ENCODE results near the gene CMTM5. TPM values are rescaled to one million over a fixed set of nuclear protein-coding genes. Genes with fewer than 3 reads are reported as not detected.
A peak's percentile ranks its signal among the peaks of the same experiment; 100 is the strongest.

Gene CMTM5
- total and polyA plus RNA-seq, 5 donors from 2014 or later: 2.8 TPM; not detected in 4

- Histone ChIP-seq H3K4me3 (ENCODE audit: low read depth, low read length) (no peak overlapping the region), H3K4me1 (ENCODE audit: control insufficient read depth, insufficient read depth, low read length, poor library complexity, severe bottlenecking) (no peaks in the 10 kb centered on the region), H3K36me3 (ENCODE audit: control insufficient read depth, insufficient read depth, low read length) (no peaks in the 10 kb centered on the region), H3K9me3 (ENCODE audit: control insufficient read depth in 2 of 2, low read length in 2 of 2) (no peaks in the 10 kb centered on the region), H3K27me3 (ENCODE audit: control insufficient read depth, insufficient read depth, low read length) (no peaks in the 10 kb centered on the region), H3K27ac (ENCODE audit: insufficient read depth, low read length, poor library complexity, severe bottlenecking) (no peak overlapping the region)
- Mint-ChIP-seq H3K27ac (no peak overlapping the region), H3K4me1 (no peaks in the 10 kb centered on the region), H3K4me3 (no peak overlapping the region), H3K9me3 (peaks cover 0 to 2% (median 0%) of the 10 kb centered on the region in 7 donors), H3K36me3 (no peaks in the 10 kb centered on the region), H3K27me3 (peaks cover 8% of the 10 kb centered on the region)
- DNase-seq: no peak
- no peak for ATAC-seq (ENCODE audit: low read depth in 2 of 2)
Measured at GRCh38 chr14:23404331-23404900, 27.6 kb downstream of the CMTM5 start.

- Mint-ChIP-seq H3K27ac (peak overlapping the region in 1 of 3 donors; percentile 51), H3K27me3 (peaks cover 8% of the 10 kb centered on the region), H3K4me1 (no peaks in the 10 kb centered on the region), H3K36me3 (no peaks in the 10 kb centered on the region), H3K4me3 (no peak overlapping the region), H3K9me3 (peaks cover 0 to 2% (median 0%) of the 10 kb centered on the region in 7 donors)
- Histone ChIP-seq H3K9me3 (ENCODE audit: control insufficient read depth in 2 of 2, low read length in 2 of 2) (no peaks in the 10 kb centered on the region), H3K4me1 (ENCODE audit: control insufficient read depth, insufficient read depth, low read length, poor library complexity, severe bottlenecking) (no peaks in the 10 kb centered on the region), H3K27me3 (ENCODE audit: control insufficient read depth, insufficient read depth, low read length) (no peaks in the 10 kb centered on the region), H3K36me3 (ENCODE audit: control insufficient read depth, insufficient read depth, low read length) (no peaks in the 10 kb centered on the region), H3K4me3 (ENCODE audit: low read depth, low read length) (no peak overlapping the region), H3K27ac (ENCODE audit: insufficient read depth, low read length, poor library complexity, severe bottlenecking) (no peak overlapping the region)
- ATAC-seq (ENCODE audit: low read depth in 2 of 2) (no peak), DNase-seq (no peak)
Measured at GRCh38 chr14:23405096-23405495, 28.2 kb downstream of the CMTM5 start.

GRCh38 chr14:23405516-23406025 is 28.7 kb downstream of the CMTM5 start:
- H3K4me1 ChIP-seq (ENCODE audit: control insufficient read depth, insufficient read depth, low read length, poor library complexity, severe bottlenecking): no peaks in the 10 kb centered on the region
- no peaks in the 10 kb centered on the region for H3K27me3 ChIP-seq (ENCODE audit: control insufficient read depth, insufficient read depth, low read length)
- Mint-ChIP-seq H3K9me3 (peaks cover 0 to 2% (median 0%) of the 10 kb centered on the region in 7 donors), H3K27ac (peak overlapping the region in 1 of 3 donors; percentile 36), H3K36me3 (no peaks in the 10 kb centered on the region), H3K4me3 (no peak overlapping the region), H3K4me1 (no peaks in the 10 kb centered on the region), H3K27me3 (peaks cover 8% of the 10 kb centered on the region)
- H3K9me3 ChIP-seq (ENCODE audit: control insufficient read depth in 2 of 2, low read length in 2 of 2): no peaks in the 10 kb centered on the region
- H3K36me3 ChIP-seq (ENCODE audit: control insufficient read depth, insufficient read depth, low read length): no peaks in the 10 kb centered on the region
- no peak overlapping the region for H3K27ac ChIP-seq (ENCODE audit: insufficient read depth, low read length, poor library complexity, severe bottlenecking)
- no peak overlapping the region for H3K4me3 ChIP-seq (ENCODE audit: low read depth, low read length)
- ATAC-seq (ENCODE audit: low read depth in 2 of 2) (no peak), DNase-seq (no peak)

GRCh38 chr14:23406244-23406643 is 29.4 kb downstream of the CMTM5 start:
- no peak overlapping the region for H3K27ac Mint-ChIP-seq
- no peak overlapping the region for H3K4me3 Mint-ChIP-seq
- no peak overlapping the region for H3K4me3 ChIP-seq (ENCODE audit: low read depth, low read length)
- H3K9me3 Mint-ChIP-seq: peaks cover 0 to 2% (median 0%) of the 10 kb centered on the region in 7 donors
- ATAC-seq (ENCODE audit: low read depth in 2 of 2) (no peak), DNase-seq (no peak)
- H3K36me3 Mint-ChIP-seq: no peaks in the 10 kb centered on the region
- H3K9me3 ChIP-seq (ENCODE audit: control insufficient read depth in 2 of 2, low read length in 2 of 2): no peaks in the 10 kb centered on the region
- H3K27ac ChIP-seq (ENCODE audit: insufficient read depth, low read length, poor library complexity, severe bottlenecking): no peak overlapping the region
- no peaks in the 10 kb centered on the region for H3K4me1 Mint-ChIP-seq
- H3K27me3 ChIP-seq (ENCODE audit: control insufficient read depth, insufficient read depth, low read length): no peaks in the 10 kb centered on the region
- H3K36me3 ChIP-seq (ENCODE audit: control insufficient read depth, insufficient read depth, low read length): no peaks in the 10 kb centered on the region
- peaks cover 8% of the 10 kb centered on the region for H3K27me3 Mint-ChIP-seq
- H3K4me1 ChIP-seq (ENCODE audit: control insufficient read depth, insufficient read depth, low read length, poor library complexity, severe bottlenecking): no peaks in the 10 kb centered on the region

- peaks cover 0 to 2% (median 0%) of the 10 kb centered on the region in 7 donors for H3K9me3 Mint-ChIP-seq
- no peak overlapping the region for H3K27ac ChIP-seq (ENCODE audit: insufficient read depth, low read length, poor library complexity, severe bottlenecking)
- no peaks in the 10 kb centered on the region for H3K36me3 ChIP-seq (ENCODE audit: control insufficient read depth, insufficient read depth, low read length)
- peak overlapping the region in 1 of 3 donors; percentile 34 for H3K27ac Mint-ChIP-seq
- H3K27me3 Mint-ChIP-seq: peaks cover 8% of the 10 kb centered on the region
- H3K27me3 ChIP-seq (ENCODE audit: control insufficient read depth, insufficient read depth, low read length): no peaks in the 10 kb centered on the region
- no peaks in the 10 kb centered on the region for H3K9me3 ChIP-seq (ENCODE audit: control insufficient read depth in 2 of 2, low read length in 2 of 2)
- no peaks in the 10 kb centered on the region for H3K36me3 Mint-ChIP-seq
- no peaks in the 10 kb centered on the region for H3K4me1 Mint-ChIP-seq
- no peak overlapping the region for H3K4me3 Mint-ChIP-seq
- no peaks in the 10 kb centered on the region for H3K4me1 ChIP-seq (ENCODE audit: control insufficient read depth, insufficient read depth, low read length, poor library complexity, severe bottlenecking)
- no peak overlapping the region for H3K4me3 ChIP-seq (ENCODE audit: low read depth, low read length)
- no peak for DNase-seq
- no peak for ATAC-seq (ENCODE audit: low read depth in 2 of 2)
Measured at GRCh38 chr14:23406725-23407355, 30.0 kb downstream of the CMTM5 start.

- Mint-ChIP-seq H3K4me3 (no peak within 1 kb of the TSS), H3K36me3 (no peaks in the 10 kb centered on the region), H3K9me3 (peaks cover 0 to 2% (median 0%) of the 10 kb centered on the region in 7 donors), H3K27me3 (peaks cover 8% of the 10 kb centered on the region), H3K4me1 (no peaks in the 10 kb centered on the region), H3K27ac (no peak within 1 kb of the TSS)
- ATAC-seq (ENCODE audit: low read depth in 2 of 2) (no peak), DNase-seq (no peak)
- no peak within 1 kb of the TSS for H3K27ac ChIP-seq (ENCODE audit: insufficient read depth, low read length, poor library complexity, severe bottlenecking)
- H3K4me3 ChIP-seq (ENCODE audit: low read depth, low read length): no peak within 1 kb of the TSS
- H3K36me3 ChIP-seq (ENCODE audit: control insufficient read depth, insufficient read depth, low read length): no peaks in the 10 kb centered on the region
- no peaks in the 10 kb centered on the region for H3K27me3 ChIP-seq (ENCODE audit: control insufficient read depth, insufficient read depth, low read length)
- H3K4me1 ChIP-seq (ENCODE audit: control insufficient read depth, insufficient read depth, low read length, poor library complexity, severe bottlenecking): no peaks in the 10 kb centered on the region
- H3K9me3 ChIP-seq (ENCODE audit: control insufficient read depth in 2 of 2, low read length in 2 of 2): no peaks in the 10 kb centered on the region
Measured at GRCh38 chr14:23407516-23408306, 30.9 kb downstream of the CMTM5 start, which contains the start of gene MYH6. MYH6 (minus strand) TSS chr14:23408273; CDS start chr14:23407223, 1,050 bp downstream.

- Mint-ChIP-seq H3K27ac (no peak overlapping the region), H3K9me3 (peaks cover 0 to 2% (median 0%) of the 10 kb centered on the region in 7 donors), H3K27me3 (peaks cover 7% of the 10 kb centered on the region), H3K4me3 (no peak overlapping the region), H3K4me1 (no peaks in the 10 kb centered on the region), H3K36me3 (no peaks in the 10 kb centered on the region)
- no peak overlapping the region for H3K27ac ChIP-seq (ENCODE audit: insufficient read depth, low read length, poor library complexity, severe bottlenecking)
- H3K9me3 ChIP-seq (ENCODE audit: control insufficient read depth in 2 of 2, low read length in 2 of 2): no peaks in the 10 kb centered on the region
- H3K27me3 ChIP-seq (ENCODE audit: control insufficient read depth, insufficient read depth, low read length): no peaks in the 10 kb centered on the region
- no peak overlapping the region for H3K4me3 ChIP-seq (ENCODE audit: low read depth, low read length)
- no peak for ATAC-seq (ENCODE audit: low read depth in 2 of 2)
- no peaks in the 10 kb centered on the region for H3K4me1 ChIP-seq (ENCODE audit: control insufficient read depth, insufficient read depth, low read length, poor library complexity, severe bottlenecking)
- DNase-seq: no peak
- no peaks in the 10 kb centered on the region for H3K36me3 ChIP-seq (ENCODE audit: control insufficient read depth, insufficient read depth, low read length)
Measured at GRCh38 chr14:23408307-23408630, 31.4 kb downstream of the CMTM5 start.

All from CD4-positive, CD25-positive, alpha-beta regulatory T cell (primary cell).